Measurements from ENCODE around the gene GLIPR1L1.
A peak's percentile ranks its signal among the peaks of the same experiment; 100 is the strongest.
"Not testable (repeated sequence)": the region's sequence is repeated elsewhere in the genome, so short reads cannot be mapped to it uniquely, and the experiment has no call there.

Gene GLIPR1L1

DNA sequence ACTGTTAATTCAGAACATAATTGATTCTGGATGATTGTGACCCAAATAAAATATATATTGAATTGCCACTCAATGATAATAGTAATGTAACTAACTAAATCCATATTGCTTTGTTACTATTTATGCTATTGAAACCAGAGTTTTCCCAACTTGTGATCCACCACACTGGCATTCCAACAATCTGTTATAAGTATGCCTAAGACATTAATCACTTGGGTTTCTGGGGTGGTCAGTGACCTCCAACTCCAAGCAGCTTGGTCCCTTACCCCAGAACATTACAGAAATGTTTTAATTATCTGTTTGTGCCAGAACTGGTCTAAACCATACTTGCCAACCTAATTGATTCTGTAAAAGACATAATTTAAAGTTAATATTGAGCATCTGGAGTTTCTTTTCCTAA is 19.0 kb upstream of the GLIPR1L1 start:
- Histone ChIP-seq H3K4me3 (ENCODE audit: low read length in 2 of 2) (no peak overlapping the region), H3K9ac (ENCODE audit: low read length in 2 of 2) (no peak overlapping the region), H3K36me3 (ENCODE audit: control insufficient read depth in 2 of 2, insufficient read depth in 2 of 2, low read length in 2 of 2) (no peaks in the 10 kb centered on the region), H3K27ac (ENCODE audit: low read length) (no peak overlapping the region), H3K27me3 (ENCODE audit: control insufficient read depth in 1 of 2, insufficient read depth in 2 of 2, low read length in 2 of 2) (no peaks in the 10 kb centered on the region), H3K9me3 (ENCODE audit: control insufficient read depth in 2 of 2, low read length in 2 of 2) (no peaks in the 10 kb centered on the region), H3K4me1 (ENCODE audit: control insufficient read depth, insufficient read depth, low read length) (no peaks in the 10 kb centered on the region)

GRCh38 chr12:75317784-75318183 is 16.7 kb upstream of the GLIPR1L1 start:
- no peaks in the 10 kb centered on the region for H3K4me1 ChIP-seq (ENCODE audit: control insufficient read depth, insufficient read depth, low read length)
- no peaks in the 10 kb centered on the region for H3K9me3 ChIP-seq (ENCODE audit: control insufficient read depth in 2 of 2, low read length in 2 of 2)
- H3K27ac ChIP-seq (ENCODE audit: low read length): no peak overlapping the region
- no peaks in the 10 kb centered on the region for H3K36me3 ChIP-seq (ENCODE audit: control insufficient read depth in 2 of 2, insufficient read depth in 2 of 2, low read length in 2 of 2)
- no peak overlapping the region for H3K4me3 ChIP-seq (ENCODE audit: low read length in 2 of 2)
- H3K9ac ChIP-seq (ENCODE audit: low read length in 2 of 2): no peak overlapping the region
- no peaks in the 10 kb centered on the region for H3K27me3 ChIP-seq (ENCODE audit: control insufficient read depth in 1 of 2, insufficient read depth in 2 of 2, low read length in 2 of 2)

DNA sequence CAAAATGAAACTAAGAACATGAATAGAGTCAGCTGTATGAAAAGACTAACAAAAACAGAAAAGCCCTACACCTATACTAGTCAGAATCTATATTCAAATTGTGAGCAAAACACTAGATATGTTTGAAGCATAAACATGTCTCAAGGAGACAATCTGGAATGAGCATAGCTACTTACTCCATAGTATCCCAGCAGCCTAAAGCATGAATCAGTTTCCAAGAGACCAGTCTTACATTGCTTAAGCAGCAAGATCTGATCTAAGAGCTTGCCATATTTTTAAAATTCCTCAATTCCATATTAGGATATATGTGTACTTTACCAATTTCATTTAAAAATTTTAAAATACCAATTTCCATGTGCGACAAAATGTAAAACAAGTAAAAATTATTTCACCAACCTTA is 12.0 kb upstream of the GLIPR1L1 start:
- H3K27me3 ChIP-seq (ENCODE audit: control insufficient read depth in 1 of 2, insufficient read depth in 2 of 2, low read length in 2 of 2): no peaks in the 10 kb centered on the region
- no peak overlapping the region for H3K27ac ChIP-seq (ENCODE audit: low read length)
- no peaks in the 10 kb centered on the region for H3K36me3 ChIP-seq (ENCODE audit: control insufficient read depth in 2 of 2, insufficient read depth in 2 of 2, low read length in 2 of 2)
- no peak overlapping the region for H3K9ac ChIP-seq (ENCODE audit: low read length in 2 of 2)
- no peaks in the 10 kb centered on the region for H3K4me1 ChIP-seq (ENCODE audit: control insufficient read depth, insufficient read depth, low read length)
- no peaks in the 10 kb centered on the region for H3K9me3 ChIP-seq (ENCODE audit: control insufficient read depth in 2 of 2, low read length in 2 of 2)
- H3K4me3 ChIP-seq (ENCODE audit: low read length in 2 of 2): no peak overlapping the region

DNA sequence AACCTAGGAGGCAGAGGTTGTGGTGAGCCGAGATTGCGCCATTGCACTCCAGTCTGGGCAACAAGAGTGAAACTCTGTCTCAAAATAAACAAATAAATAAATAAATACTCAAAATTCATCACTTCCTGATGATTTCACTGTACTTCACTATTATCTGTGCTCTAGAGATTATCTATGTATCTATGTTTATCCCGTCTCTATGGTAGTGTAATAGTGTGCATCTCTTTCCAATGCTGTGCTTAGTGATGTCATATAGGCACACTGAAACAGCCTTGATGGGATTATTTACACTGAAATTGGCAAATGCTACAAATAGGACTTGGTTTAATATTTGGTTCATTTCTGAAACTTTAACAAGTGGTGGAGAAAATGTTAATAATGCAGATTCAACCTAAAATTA is 10.8 kb upstream of the GLIPR1L1 start:
- H3K4me3 ChIP-seq (ENCODE audit: low read length in 2 of 2): no peak overlapping the region
- H3K9me3 ChIP-seq (ENCODE audit: control insufficient read depth in 2 of 2, low read length in 2 of 2): no peaks in the 10 kb centered on the region
- no peak overlapping the region for H3K9ac ChIP-seq (ENCODE audit: low read length in 2 of 2)
- no peaks in the 10 kb centered on the region for H3K36me3 ChIP-seq (ENCODE audit: control insufficient read depth in 2 of 2, insufficient read depth in 2 of 2, low read length in 2 of 2)
- no peaks in the 10 kb centered on the region for H3K27me3 ChIP-seq (ENCODE audit: control insufficient read depth in 1 of 2, insufficient read depth in 2 of 2, low read length in 2 of 2)
- no peaks in the 10 kb centered on the region for H3K4me1 ChIP-seq (ENCODE audit: control insufficient read depth, insufficient read depth, low read length)
- H3K27ac ChIP-seq (ENCODE audit: low read length): no peak overlapping the region

DNA sequence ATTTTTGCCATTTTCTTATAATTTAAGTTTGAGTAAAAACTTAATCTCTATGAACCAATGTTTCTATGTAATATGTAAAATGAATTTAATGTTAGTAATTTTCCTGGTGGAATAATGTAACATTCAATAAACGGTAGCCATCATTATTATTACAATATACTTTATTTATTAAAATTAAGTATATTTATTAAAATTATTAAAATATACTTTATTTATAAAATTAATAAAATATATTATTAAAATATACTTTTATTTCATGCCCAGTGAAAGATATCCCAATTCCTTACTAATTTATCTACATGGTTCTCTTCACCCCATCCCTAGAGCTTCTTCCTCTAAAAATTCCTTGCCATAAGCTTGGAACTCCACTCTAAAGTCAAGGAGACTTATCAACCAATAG is 6.8 kb upstream of the GLIPR1L1 start:
- Histone ChIP-seq H3K27ac (ENCODE audit: low read length) (no peak overlapping the region), H3K36me3 (ENCODE audit: control insufficient read depth in 2 of 2, insufficient read depth in 2 of 2, low read length in 2 of 2) (no peaks in the 10 kb centered on the region), H3K9me3 (ENCODE audit: control insufficient read depth in 2 of 2, low read length in 2 of 2) (no peaks in the 10 kb centered on the region), H3K4me1 (ENCODE audit: control insufficient read depth, insufficient read depth, low read length) (peaks cover 4% of the 10 kb centered on the region), H3K9ac (ENCODE audit: low read length in 2 of 2) (no peak overlapping the region), H3K4me3 (ENCODE audit: low read length in 2 of 2) (no peak overlapping the region), H3K27me3 (ENCODE audit: control insufficient read depth in 1 of 2, insufficient read depth in 2 of 2, low read length in 2 of 2) (no peaks in the 10 kb centered on the region)

- Histone ChIP-seq H3K9me3 (ENCODE audit: control insufficient read depth in 2 of 2, low read length in 2 of 2) (no peaks in the 10 kb centered on the region), H3K4me3 (ENCODE audit: low read length in 2 of 2) (peak within 1 kb of the TSS; percentile 81 to 87), H3K9ac (ENCODE audit: low read length in 2 of 2) (peak within 1 kb of the TSS; percentile 36 to 51), H3K27ac (ENCODE audit: low read length) (no peak within 1 kb of the TSS), H3K36me3 (ENCODE audit: control insufficient read depth in 2 of 2, insufficient read depth in 2 of 2, low read length in 2 of 2) (no peaks in the 10 kb centered on the region), H3K4me1 (ENCODE audit: control insufficient read depth, insufficient read depth, low read length) (peaks cover 4% of the 10 kb centered on the region), H3K27me3 (ENCODE audit: control insufficient read depth in 1 of 2, insufficient read depth in 2 of 2, low read length in 2 of 2) (no peaks in the 10 kb centered on the region)
Measured at GRCh38 chr12:75329918-75330826, 4.3 kb upstream of the GLIPR1L1 start, which contains the start of gene CAPS2. CAPS2 (minus strand) TSS chr12:75330324; CDS start chr12:75326498, 3,826 bp downstream.

- H3K27me3 ChIP-seq (ENCODE audit: control insufficient read depth in 1 of 2, insufficient read depth in 2 of 2, low read length in 2 of 2): no peaks in the 10 kb centered on the region
- no peak overlapping the region for H3K9ac ChIP-seq (ENCODE audit: low read length in 2 of 2)
- H3K36me3 ChIP-seq (ENCODE audit: control insufficient read depth in 2 of 2, insufficient read depth in 2 of 2, low read length in 2 of 2): no peaks in the 10 kb centered on the region
- H3K4me3 ChIP-seq (ENCODE audit: low read length in 2 of 2): no peak overlapping the region
- no peak overlapping the region for H3K27ac ChIP-seq (ENCODE audit: low read length)
- H3K9me3 ChIP-seq (ENCODE audit: control insufficient read depth in 2 of 2, low read length in 2 of 2): no peaks in the 10 kb centered on the region
- H3K4me1 ChIP-seq (ENCODE audit: control insufficient read depth, insufficient read depth, low read length): no peaks in the 10 kb centered on the region
Measured at GRCh38 chr12:75337905-75338304, 3.4 kb downstream of the GLIPR1L1 start.

DNA sequence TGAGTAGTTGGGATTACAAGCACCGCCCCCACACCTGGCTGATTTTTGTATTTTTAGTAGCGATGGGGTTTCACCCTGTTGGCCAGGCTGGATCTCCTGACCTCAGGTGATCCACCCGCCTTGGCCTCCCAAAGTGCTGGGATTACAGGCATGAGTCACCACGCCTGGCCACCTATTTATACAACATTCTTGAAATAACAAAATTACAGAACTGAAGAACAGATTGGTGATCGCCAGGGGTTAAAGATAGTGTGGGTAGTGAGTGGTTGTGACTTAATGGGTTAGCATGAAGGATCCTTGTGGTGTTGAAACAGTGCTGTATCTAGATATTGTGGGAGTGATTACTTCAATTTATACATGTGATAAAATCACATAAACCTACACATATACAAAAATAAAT is 7.4 kb downstream of the GLIPR1L1 start:
- Histone ChIP-seq H3K9me3 (ENCODE audit: control insufficient read depth in 2 of 2, low read length in 2 of 2) (no peaks in the 10 kb centered on the region), H3K4me3 (ENCODE audit: low read length in 2 of 2) (no peak overlapping the region), H3K36me3 (ENCODE audit: control insufficient read depth in 2 of 2, insufficient read depth in 2 of 2, low read length in 2 of 2) (no peaks in the 10 kb centered on the region), H3K4me1 (ENCODE audit: control insufficient read depth, insufficient read depth, low read length) (no peaks in the 10 kb centered on the region), H3K27me3 (ENCODE audit: control insufficient read depth in 1 of 2, insufficient read depth in 2 of 2, low read length in 2 of 2) (no peaks in the 10 kb centered on the region), H3K9ac (ENCODE audit: low read length in 2 of 2) (no peak overlapping the region), H3K27ac (ENCODE audit: low read length) (no peak overlapping the region)

DNA sequence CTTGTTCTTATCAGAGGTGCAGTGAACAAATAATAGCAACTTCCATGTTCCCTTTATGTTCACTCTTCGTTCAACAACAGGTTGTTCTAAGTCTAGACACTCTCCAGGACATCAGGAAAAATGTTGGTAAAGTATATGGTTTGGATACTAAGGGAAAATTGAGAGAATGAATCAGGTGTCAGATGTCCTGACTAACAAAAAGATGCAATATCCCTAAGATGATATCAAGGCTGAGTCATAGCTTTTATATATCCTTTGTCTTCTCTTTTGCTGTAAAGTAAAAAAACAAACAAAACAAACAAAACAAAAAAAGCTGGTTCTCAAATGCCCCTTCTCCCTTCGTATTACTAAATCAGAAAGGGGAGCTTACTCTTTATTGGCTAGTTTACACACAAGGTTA is 11.1 kb downstream of the GLIPR1L1 start:
- Histone ChIP-seq H3K36me3 (ENCODE audit: control insufficient read depth in 2 of 2, insufficient read depth in 2 of 2, low read length in 2 of 2) (no peaks in the 10 kb centered on the region), H3K9me3 (ENCODE audit: control insufficient read depth in 2 of 2, low read length in 2 of 2) (no peaks in the 10 kb centered on the region), H3K4me3 (ENCODE audit: low read length in 2 of 2) (no peak overlapping the region), H3K27me3 (ENCODE audit: control insufficient read depth in 1 of 2, insufficient read depth in 2 of 2, low read length in 2 of 2) (no peaks in the 10 kb centered on the region), H3K4me1 (ENCODE audit: control insufficient read depth, insufficient read depth, low read length) (no peaks in the 10 kb centered on the region), H3K27ac (ENCODE audit: low read length) (no peak overlapping the region), H3K9ac (ENCODE audit: low read length in 2 of 2) (no peak overlapping the region)

DNA sequence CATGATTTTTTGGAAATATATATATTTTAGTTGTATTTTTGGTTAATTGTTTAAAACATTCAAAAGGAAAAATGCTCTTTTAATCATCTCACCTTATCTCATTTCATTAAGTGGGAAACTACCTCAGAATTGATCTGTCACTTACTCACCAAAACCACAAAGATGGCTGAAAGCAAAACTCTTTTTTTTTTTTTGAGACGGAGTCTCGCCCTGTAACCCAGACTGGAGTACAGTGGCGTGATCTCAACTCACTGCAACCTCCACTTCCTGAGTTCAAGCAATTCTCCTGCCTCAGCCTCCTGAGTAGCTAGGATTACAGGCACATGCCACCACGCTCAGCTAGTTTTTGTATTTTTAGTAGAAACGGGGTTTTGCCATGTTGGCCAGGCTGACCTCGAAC is 11.7 kb downstream of the GLIPR1L1 start:
- H3K27ac ChIP-seq (ENCODE audit: low read length); H3K27me3 ChIP-seq (ENCODE audit: control insufficient read depth in 1 of 2, insufficient read depth in 2 of 2, low read length in 2 of 2); H3K4me3 ChIP-seq (ENCODE audit: low read length in 2 of 2); H3K9me3 ChIP-seq (ENCODE audit: control insufficient read depth in 2 of 2, low read length in 2 of 2); H3K36me3 ChIP-seq (ENCODE audit: control insufficient read depth in 2 of 2, insufficient read depth in 2 of 2, low read length in 2 of 2); H3K9ac ChIP-seq (ENCODE audit: low read length in 2 of 2); H3K4me1 ChIP-seq (ENCODE audit: control insufficient read depth, insufficient read depth, low read length): not testable (repeated sequence)

DNA sequence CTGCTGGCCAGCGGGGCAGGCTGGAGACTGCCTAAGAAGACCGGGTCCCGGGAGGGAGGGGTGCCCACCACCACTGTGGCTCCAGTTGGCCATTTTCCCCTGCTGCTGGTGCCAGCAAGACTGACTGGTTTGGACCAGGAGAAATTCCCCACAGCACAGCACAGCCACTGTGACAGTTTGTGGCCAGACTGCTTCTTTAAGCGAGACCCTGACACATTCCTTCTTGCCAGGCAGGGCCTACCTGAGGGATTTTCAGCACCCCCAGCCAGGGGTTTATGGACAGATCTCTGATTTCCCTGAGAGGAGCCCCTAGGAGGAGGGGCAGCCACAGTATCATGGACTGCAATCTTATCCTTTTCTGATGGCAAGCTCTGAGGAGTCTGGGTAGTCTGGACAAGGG is 15.5 kb downstream of the GLIPR1L1 start:
- Histone ChIP-seq H3K9me3 (ENCODE audit: control insufficient read depth in 2 of 2, low read length in 2 of 2) (no peaks in the 10 kb centered on the region), H3K36me3 (ENCODE audit: control insufficient read depth in 2 of 2, insufficient read depth in 2 of 2, low read length in 2 of 2) (no peaks in the 10 kb centered on the region), H3K4me3 (ENCODE audit: low read length in 2 of 2) (no peak overlapping the region), H3K9ac (ENCODE audit: low read length in 2 of 2) (no peak overlapping the region), H3K27me3 (ENCODE audit: control insufficient read depth in 1 of 2, insufficient read depth in 2 of 2, low read length in 2 of 2) (no peaks in the 10 kb centered on the region), H3K4me1 (ENCODE audit: control insufficient read depth, insufficient read depth, low read length) (no peaks in the 10 kb centered on the region), H3K27ac (ENCODE audit: low read length) (no peak overlapping the region)

Data from stomach smooth muscle (tissue), 2 donors.